ENCODE results near the gene RANBP9.
A peak's percentile ranks its signal among the peaks of the same experiment; 100 is the strongest.

- TF ChIP-seq, protein P1, sequence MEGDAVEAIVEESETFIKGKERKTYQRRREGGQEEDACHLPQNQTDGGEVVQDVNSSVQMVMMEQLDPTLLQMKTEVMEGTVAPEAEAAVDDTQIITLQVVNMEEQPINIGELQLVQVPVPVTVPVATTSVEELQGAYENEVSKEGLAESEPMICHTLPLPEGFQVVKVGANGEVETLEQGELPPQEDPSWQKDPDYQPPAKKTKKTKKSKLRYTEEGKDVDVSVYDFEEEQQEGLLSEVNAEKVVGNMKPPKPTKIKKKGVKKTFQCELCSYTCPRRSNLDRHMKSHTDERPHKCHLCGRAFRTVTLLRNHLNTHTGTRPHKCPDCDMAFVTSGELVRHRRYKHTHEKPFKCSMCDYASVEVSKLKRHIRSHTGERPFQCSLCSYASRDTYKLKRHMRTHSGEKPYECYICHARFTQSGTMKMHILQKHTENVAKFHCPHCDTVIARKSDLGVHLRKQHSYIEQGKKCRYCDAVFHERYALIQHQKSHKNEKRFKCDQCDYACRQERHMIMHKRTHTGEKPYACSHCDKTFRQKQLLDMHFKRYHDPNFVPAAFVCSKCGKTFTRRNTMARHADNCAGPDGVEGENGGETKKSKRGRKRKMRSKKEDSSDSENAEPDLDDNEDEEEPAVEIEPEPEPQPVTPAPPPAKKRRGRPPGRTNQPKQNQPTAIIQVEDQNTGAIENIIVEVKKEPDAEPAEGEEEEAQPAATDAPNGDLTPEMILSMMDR (IDR thresholded peaks at IDR 0.05), result peak in 2 of 7 experiments; percentile 38 to 39
- peak in 1 of 3 donors; percentile 31 for TF ChIP-seq POLR2A (IDR thresholded peaks at IDR 0.05)
Measured at GRCh38 chr6:13711324-13711732, 307 bp downstream of the RANBP9 start.

All from body of pancreas (tissue), 4 donors.